DOHH2 (cell line): ENCODE data around the gene IGSF9B.

ENCODE experiments used
- H3F3A ChIP-seq: fragments of 200-600 bp; sonication (generic), shearing (Covaris generic); 2 replicates; pipeline ENCODE4 v1.6.0; 2016; ENCODE audit warnings: antibody characterized with exemption, mild to moderate bottlenecking; ENCODE audit not compliant: control insufficient read depth, insufficient read depth
- H3K27ac ChIP-seq: fragments of 200-600 bp; sonication (generic); 2 replicates; pipeline ENCODE4 v1.5.1; 2014; ENCODE audit warnings: low read depth, mild to moderate bottlenecking, low read length, moderate library complexity
- H3K27me3 ChIP-seq: fragments of 200-600 bp; sonication (generic); 2 replicates; pipeline ENCODE4 v1.6.1; 2014; ENCODE audit warnings: mild to moderate bottlenecking, low read length, mixed read lengths; ENCODE audit not compliant: control insufficient read depth
- H3K36me3 ChIP-seq: fragments of 200-600 bp; sonication (generic); 2 replicates; pipeline ENCODE4 v1.6.1; 2014; ENCODE audit warnings: mild to moderate bottlenecking, low read length, moderate library complexity, mixed read lengths; ENCODE audit not compliant: control insufficient read depth
- H3K4me1 ChIP-seq: fragments of 200-600 bp; sonication (generic); 2 replicates; pipeline ENCODE4 v1.6.1; 2014; ENCODE audit warnings: mild to moderate bottlenecking, low read length, mixed read lengths; ENCODE audit not compliant: control insufficient read depth
- H3K4me2 ChIP-seq: fragments of 200-600 bp; sonication (generic); 2 replicates; pipeline ENCODE4 v1.6.0; 2014; ENCODE audit warnings: mild to moderate bottlenecking, low read length, moderate library complexity
- H3K4me3 ChIP-seq: fragments of 200-600 bp; sonication (generic); 2 replicates; pipeline ENCODE4 v1.5.1; 2014; ENCODE audit warnings: mild to moderate bottlenecking, low read length, mixed read lengths
- H3K79me2 ChIP-seq: fragments of 200-600 bp; sonication (generic); 2 replicates; pipeline ENCODE4 v1.6.1; 2014; ENCODE audit warnings: mild to moderate bottlenecking, low read length, mixed read lengths; ENCODE audit not compliant: control insufficient read depth
- H3K9me2 ChIP-seq: fragments of 200-600 bp; sonication (generic); replicated peaks from 2 replicates; pipeline ENCODE4 v1.6.1; 2014; ENCODE audit warnings: mild to moderate bottlenecking, low read length, mixed read lengths; ENCODE audit not compliant: control insufficient read depth
- H3K9me3 ChIP-seq: fragments of 200-600 bp; sonication (generic); 2 replicates; pipeline ENCODE4 v1.6.1; 2014; ENCODE audit warnings: antibody characterized with exemption, low read length, mixed read lengths; ENCODE audit not compliant: control insufficient read depth, insufficient read depth
- H4K20me1 ChIP-seq: fragments of 200-600 bp; sonication (generic); 2 replicates; pipeline ENCODE4 v1.6.0; 2014; ENCODE audit warnings: low read depth, mild to moderate bottlenecking, antibody characterized with exemption, low read length, moderate library complexity; ENCODE audit not compliant: control insufficient read depth, insufficient read depth
- EZH2phosphoT487 ChIP-seq: fragments of 200-600 bp; sonication (generic); IDR thresholded peaks from 2 replicates; pipeline ENCODE4 v1.6.1; 2017; ENCODE audit warnings: borderline replicate concordance, mild to moderate bottlenecking, antibody characterized with exemption, low read length, moderate library complexity, mixed read lengths
- TF ChIP-seq, protein P1 (sequence below): fragments of 200-600 bp; sonication (generic); IDR thresholded peaks from one replicate; pipeline ENCODE4 v1.5.1; 2014; ENCODE audit warnings: antibody characterized with exemption, mild to moderate bottlenecking, low read depth, low read length; ENCODE audit not compliant: poor library complexity, severe bottlenecking

The IGSF9B gene

DNA sequence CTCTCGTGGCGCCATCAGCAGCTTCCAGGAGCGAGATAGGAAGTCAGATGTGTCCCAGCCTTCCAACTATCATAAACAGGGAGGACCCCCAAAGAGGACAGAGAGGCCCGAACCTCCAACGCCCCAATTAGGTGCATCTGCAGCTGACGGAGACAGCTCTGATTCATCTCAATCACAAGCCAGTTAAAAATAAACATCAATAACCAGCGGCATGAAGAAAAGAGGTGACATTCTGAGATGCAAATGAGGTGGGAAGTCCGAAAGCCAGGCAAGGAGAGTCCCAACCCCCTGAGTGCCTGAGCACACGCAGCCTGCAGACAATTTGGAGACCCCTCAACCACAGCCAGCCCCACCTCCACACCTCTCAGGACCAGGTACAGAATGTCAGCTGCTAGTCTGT, 28.1 kb upstream of the IGSF9B start:
- Histone ChIP-seq H3K4me3 (no peak overlapping the region), H3F3A (no peaks in the 10 kb centered on the region), H3K27ac (no peak overlapping the region), H3K79me2 (no peaks in the 10 kb centered on the region), H3K4me2 (no peak overlapping the region), H3K9me2 (no peaks in the 10 kb centered on the region), H3K27me3 (no peaks in the 10 kb centered on the region), H3K4me1 (no peaks in the 10 kb centered on the region), H4K20me1 (no peaks in the 10 kb centered on the region), H3K36me3 (no peaks in the 10 kb centered on the region), H3K9me3 (no peaks in the 10 kb centered on the region)
- no peak for TF ChIP-seq EZH2phosphoT487
- TF ChIP-seq, protein P1, sequence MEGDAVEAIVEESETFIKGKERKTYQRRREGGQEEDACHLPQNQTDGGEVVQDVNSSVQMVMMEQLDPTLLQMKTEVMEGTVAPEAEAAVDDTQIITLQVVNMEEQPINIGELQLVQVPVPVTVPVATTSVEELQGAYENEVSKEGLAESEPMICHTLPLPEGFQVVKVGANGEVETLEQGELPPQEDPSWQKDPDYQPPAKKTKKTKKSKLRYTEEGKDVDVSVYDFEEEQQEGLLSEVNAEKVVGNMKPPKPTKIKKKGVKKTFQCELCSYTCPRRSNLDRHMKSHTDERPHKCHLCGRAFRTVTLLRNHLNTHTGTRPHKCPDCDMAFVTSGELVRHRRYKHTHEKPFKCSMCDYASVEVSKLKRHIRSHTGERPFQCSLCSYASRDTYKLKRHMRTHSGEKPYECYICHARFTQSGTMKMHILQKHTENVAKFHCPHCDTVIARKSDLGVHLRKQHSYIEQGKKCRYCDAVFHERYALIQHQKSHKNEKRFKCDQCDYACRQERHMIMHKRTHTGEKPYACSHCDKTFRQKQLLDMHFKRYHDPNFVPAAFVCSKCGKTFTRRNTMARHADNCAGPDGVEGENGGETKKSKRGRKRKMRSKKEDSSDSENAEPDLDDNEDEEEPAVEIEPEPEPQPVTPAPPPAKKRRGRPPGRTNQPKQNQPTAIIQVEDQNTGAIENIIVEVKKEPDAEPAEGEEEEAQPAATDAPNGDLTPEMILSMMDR, result no peak

DNA sequence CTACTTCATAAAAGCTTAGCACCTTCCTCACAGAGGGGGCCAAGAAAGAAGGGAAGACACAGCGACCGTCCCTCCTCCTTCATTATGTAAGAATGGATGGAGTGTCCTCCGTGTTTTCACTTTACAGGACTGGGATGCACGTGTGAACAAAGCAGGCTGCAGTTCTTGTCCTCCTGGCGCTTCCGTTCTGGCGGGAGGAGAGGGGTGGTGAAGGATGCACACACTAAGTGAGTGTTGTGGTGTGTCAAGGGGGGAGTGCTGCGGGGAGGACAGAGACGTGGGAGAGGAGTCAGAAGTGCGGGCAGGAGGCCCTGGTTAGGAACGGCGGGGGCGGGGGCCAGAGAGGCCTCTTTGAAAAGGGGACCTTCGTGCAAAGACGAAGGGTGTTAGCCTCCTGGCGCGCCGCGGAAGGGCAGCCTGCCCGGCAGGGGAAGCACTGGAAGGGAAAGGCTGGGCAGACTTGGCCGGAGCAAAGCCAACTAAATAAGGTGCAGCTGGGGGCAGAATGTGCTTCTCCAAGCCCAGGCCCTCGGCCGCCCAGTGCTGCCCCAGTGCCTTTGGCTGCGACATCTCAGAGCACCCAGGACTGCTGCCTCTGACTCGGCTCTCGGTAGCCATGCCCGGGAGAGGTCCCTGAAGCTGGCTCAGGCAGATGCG, 27.0 kb upstream of the IGSF9B start:
- Histone ChIP-seq H3K79me2 (no peaks in the 10 kb centered on the region), H3K27ac (no peak overlapping the region), H3K9me3 (no peaks in the 10 kb centered on the region), H3K9me2 (no peaks in the 10 kb centered on the region), H3F3A (no peaks in the 10 kb centered on the region), H3K4me2 (no peak overlapping the region), H4K20me1 (no peaks in the 10 kb centered on the region), H3K4me3 (no peak overlapping the region), H3K36me3 (no peaks in the 10 kb centered on the region), H3K4me1 (no peaks in the 10 kb centered on the region), H3K27me3 (no peaks in the 10 kb centered on the region)
- TF ChIP-seq EZH2phosphoT487, result no peak
- TF ChIP-seq, protein P1, result no peak

- Histone ChIP-seq H3K9me2 (no peaks in the 10 kb centered on the region), H3K9me3 (no peaks in the 10 kb centered on the region), H3F3A (no peaks in the 10 kb centered on the region), H3K36me3 (no peaks in the 10 kb centered on the region), H3K4me1 (no peaks in the 10 kb centered on the region), H3K27me3 (no peaks in the 10 kb centered on the region), H3K4me2 (no peak overlapping the region), H4K20me1 (no peaks in the 10 kb centered on the region), H3K4me3 (no peak overlapping the region), H3K79me2 (no peaks in the 10 kb centered on the region), H3K27ac (no peak overlapping the region)
- TF ChIP-seq, protein P1, result no peak
- no peak for TF ChIP-seq EZH2phosphoT487
Measured at GRCh38 chr11:133982876-133983275, 26.1 kb upstream of the IGSF9B start.
